Measurements from ENCODE around the gene MECR.
A peak's percentile ranks its signal among the peaks of the same experiment; 100 is the strongest.
"Not testable (repeated sequence)": the region's sequence is repeated elsewhere in the genome, so short reads cannot be mapped to it uniquely, and the experiment has no call there.

MECR gene

GRCh38 chr1:29235955-29236711, 5.4 kb upstream of the MECR start, which contains the start of gene PTPRU:
PTPRU (plus strand) TSS chr1:29236522; CDS start chr1:29236645, 123 bp downstream.
- DNase-seq (ENCODE audit: low read depth) = peak; percentile 60

- DNase-seq (ENCODE audit: low read depth) = not testable (repeated sequence)
Observed at GRCh38 chr1:29234881-29235280, 4.1 kb upstream of the MECR start.

- DNase-seq (ENCODE audit: low read depth) = no peak
Observed at GRCh38 chr1:29234471-29234870, 3.7 kb upstream of the MECR start.

GRCh38 chr1:29233693-29234092, 3.0 kb upstream of the MECR start:
- DNase-seq (ENCODE audit: low read depth) = no peak

GRCh38 chr1:29232387-29232786, 1.7 kb upstream of the MECR start:
- DNase-seq (ENCODE audit: low read depth) = no peak

GRCh38 chr1:29230204-29230552, 556 bp downstream of the MECR start:
- no peak for DNase-seq (ENCODE audit: low read depth)

- no peak for DNase-seq (ENCODE audit: low read depth)
Observed at GRCh38 chr1:29227511-29227910, 3.2 kb downstream of the MECR start.

GRCh38 chr1:29225361-29225760, 5.4 kb downstream of the MECR start:
- no peak for DNase-seq (ENCODE audit: low read depth)

- DNase-seq (ENCODE audit: low read depth) = no peak
Observed at GRCh38 chr1:29224356-29224837, 6.3 kb downstream of the MECR start.

GRCh38 chr1:29223521-29223920, 7.2 kb downstream of the MECR start:
- DNase-seq (ENCODE audit: low read depth) = no peak

GRCh38 chr1:29222686-29223085, 8.0 kb downstream of the MECR start:
- DNase-seq (ENCODE audit: low read depth) = peak; percentile 13

GRCh38 chr1:29222260-29222659, 8.5 kb downstream of the MECR start:
- not testable (repeated sequence) for DNase-seq (ENCODE audit: low read depth)

GRCh38 chr1:29221296-29221695, 9.4 kb downstream of the MECR start:
- DNase-seq (ENCODE audit: low read depth) = no peak

GRCh38 chr1:29218223-29218622, 12.5 kb downstream of the MECR start:
- DNase-seq (ENCODE audit: low read depth) = peak; percentile 75

GRCh38 chr1:29217633-29218032, 13.1 kb downstream of the MECR start:
- DNase-seq (ENCODE audit: low read depth) = peak; percentile 19

GRCh38 chr1:29213055-29213454, 17.7 kb downstream of the MECR start:
- no peak for DNase-seq (ENCODE audit: low read depth)

- DNase-seq (ENCODE audit: low read depth) = no peak
Observed at GRCh38 chr1:29211086-29212030, 19.4 kb downstream of the MECR start.

GRCh38 chr1:29210278-29211085, 20.3 kb downstream of the MECR start:
- DNase-seq (ENCODE audit: low read depth) = peak; percentile 90

- DNase-seq (ENCODE audit: low read depth) = peak; percentile 76
Observed at GRCh38 chr1:29209173-29209572, 21.6 kb downstream of the MECR start.

GRCh38 chr1:29208442-29208841, 22.3 kb downstream of the MECR start:
- DNase-seq (ENCODE audit: low read depth) = no peak

- peak; percentile 98 for DNase-seq (ENCODE audit: low read depth)
Observed at GRCh38 chr1:29202584-29203340, 28.0 kb downstream of the MECR start.
